Stimulated activated CD8-positive, alpha-beta memory T cell treated with anti-CD3 and anti-CD28 coated beads, Interleukin-4, amount 100 ng/mL, for 1 hour (primary cell): ENCODE measurements around the gene COQ2.
"Not testable (repeated sequence)": the region's sequence is repeated elsewhere in the genome, so short reads cannot be mapped to it uniquely, and the experiment has no call there.

Experiments used
- DNase-seq, 2 donors: peaks; one replicate each; pipeline ENCODE4 v3.0.0-alpha.2; 2020; ENCODE audit warnings: low read depth in 2 of 2, low spot score in 1 of 2

Gene COQ2

GRCh38 chr4:83250687-83251446, 33.7 kb downstream of the COQ2 start:
- DNase-seq = no peak

- no peak for DNase-seq
Observed at GRCh38 chr4:83248486-83248885, 36.1 kb downstream of the COQ2 start.

GRCh38 chr4:83247415-83248357, 36.9 kb downstream of the COQ2 start:
- DNase-seq = no peak

GRCh38 chr4:83241132-83241531, 43.5 kb downstream of the COQ2 start:
- DNase-seq = no peak

- DNase-seq = no peak
Observed at GRCh38 chr4:83240379-83240875, 44.2 kb downstream of the COQ2 start.

GRCh38 chr4:83238393-83239248, 46.0 kb downstream of the COQ2 start:
- DNase-seq = no peak

GRCh38 chr4:83237591-83237990, 47.0 kb downstream of the COQ2 start:
- DNase-seq = no peak

GRCh38 chr4:83235645-83236133, 48.9 kb downstream of the COQ2 start:
- DNase-seq = not testable (repeated sequence)

- DNase-seq = no peak
Observed at GRCh38 chr4:83234902-83235644, 49.5 kb downstream of the COQ2 start.

GRCh38 chr4:83234387-83234786, 50.2 kb downstream of the COQ2 start:
- not testable (repeated sequence) for DNase-seq

- no peak for DNase-seq
Observed at GRCh38 chr4:83232082-83232481, 52.5 kb downstream of the COQ2 start.

- no peak for DNase-seq
Observed at GRCh38 chr4:83231620-83232076, 53.0 kb downstream of the COQ2 start.

- no peak for DNase-seq
Observed at GRCh38 chr4:83230928-83231327, 53.7 kb downstream of the COQ2 start.

- DNase-seq = no peak
Observed at GRCh38 chr4:83229791-83230190, 54.8 kb downstream of the COQ2 start.

GRCh38 chr4:83228231-83228630, 56.4 kb downstream of the COQ2 start:
- DNase-seq = no peak

GRCh38 chr4:83224502-83225197, 59.9 kb downstream of the COQ2 start:
- no peak for DNase-seq

- DNase-seq = no peak
Observed at GRCh38 chr4:83223781-83224180, 60.8 kb downstream of the COQ2 start.

GRCh38 chr4:83221897-83222441, 62.6 kb downstream of the COQ2 start:
- no peak for DNase-seq
